HG03025 (cell line): ENCODE results near the gene EGLN1.

Experiments
- ATAC-seq: cut with Tn5 transposase; IDR thresholded peaks from one replicate; pipeline ENCODE4 v1.9.1; 2021; ENCODE audit warnings: mild to moderate bottlenecking, moderate library complexity; ENCODE audit not compliant: unreplicated experiment, low FRiP score

The EGLN1 gene

GRCh38 chr1:231335663-231336602 is 86.2 kb downstream of the EGLN1 start:
- no peak for ATAC-seq

- ATAC-seq, result no peak
Observed at GRCh38 chr1:231334952-231335351, 87.1 kb downstream of the EGLN1 start.

- no peak for ATAC-seq
Observed at GRCh38 chr1:231334079-231334666, 87.9 kb downstream of the EGLN1 start.

- ATAC-seq, result no peak
Observed at GRCh38 chr1:231332761-231333160, 89.3 kb downstream of the EGLN1 start.

- no peak for ATAC-seq
Observed at GRCh38 chr1:231329483-231329882, 92.6 kb downstream of the EGLN1 start.

GRCh38 chr1:231327617-231328016 is 94.5 kb downstream of the EGLN1 start:
- no peak for ATAC-seq

GRCh38 chr1:231326248-231326647 is 95.8 kb downstream of the EGLN1 start:
- no peak for ATAC-seq

GRCh38 chr1:231324660-231325059 is 97.4 kb downstream of the EGLN1 start:
- ATAC-seq, result no peak

- ATAC-seq, result no peak
Observed at GRCh38 chr1:231322880-231323530, 99.1 kb downstream of the EGLN1 start.

- ATAC-seq, result no peak
Observed at GRCh38 chr1:231319080-231319479, 103.0 kb downstream of the EGLN1 start.

GRCh38 chr1:231318568-231318967 is 103.5 kb downstream of the EGLN1 start:
- ATAC-seq, result no peak

GRCh38 chr1:231318015-231318355 is 104.1 kb downstream of the EGLN1 start:
- ATAC-seq, result no peak

GRCh38 chr1:231317306-231318014 is 104.6 kb downstream of the EGLN1 start:
- no peak for ATAC-seq

- ATAC-seq, result no peak
Observed at GRCh38 chr1:231315887-231316286, 106.2 kb downstream of the EGLN1 start.
